Liver (tissue), 9 donors: ENCODE measurements around the gene SNAI3. TPM values are rescaled to one million over a fixed set of nuclear protein-coding genes. Genes with fewer than 3 reads are reported as not detected.
A peak's percentile ranks its signal among the peaks of the same experiment; 100 is the strongest.

Experiments
- DNase-seq: peaks from one replicate; pipeline ENCODE4 v3.0.0-alpha.2; 2017; ENCODE audit warnings: low spot score
- H3K27ac ChIP-seq, 2 donors: one replicate each; pipeline ENCODE4 v1.7.0; 2013; ENCODE audit warnings: inconsistent platforms in 2 of 2, low read length in 2 of 2, control low read depth in 1 of 2, low read depth in 1 of 2, mild to moderate bottlenecking in 1 of 2
- H3K27me3 ChIP-seq, 4 donors: one replicate each; pipeline versions ENCODE4 v1.6.1 to v1.7.0; 2013; ENCODE audit warnings: low read length in 3 of 4, inconsistent platforms in 1 of 4, mild to moderate bottlenecking in 1 of 4, moderate library complexity in 1 of 4; ENCODE audit not compliant: control insufficient read depth in 4 of 4, insufficient read depth in 4 of 4
- H3K36me3 ChIP-seq, 4 donors: one replicate each; pipeline versions ENCODE4 v1.6.1 to v1.7.0; 2013; ENCODE audit warnings: low read length in 3 of 4, mild to moderate bottlenecking in 3 of 4, low read depth in 1 of 4, moderate library complexity in 1 of 4; ENCODE audit not compliant: control insufficient read depth in 4 of 4, insufficient read depth in 3 of 4
- H3K4me1 ChIP-seq, 4 donors: one replicate each; pipeline versions ENCODE4 v1.6.1 to v1.7.0; 2013; ENCODE audit warnings: low read length in 3 of 4, mild to moderate bottlenecking in 3 of 4, moderate library complexity in 1 of 4; ENCODE audit not compliant: control insufficient read depth in 4 of 4, insufficient read depth in 4 of 4
- H3K4me3 ChIP-seq, 3 donors: one replicate each; pipeline versions ENCODE4 v1.6.1 to v1.7.0; 2013; ENCODE audit warnings: low read length in 3 of 3, control low read depth in 1 of 3, low read depth in 1 of 3, mild to moderate bottlenecking in 1 of 3
- H3K9ac ChIP-seq, 2 donors: one replicate each; pipeline ENCODE4 v1.7.0; 2013; ENCODE audit warnings: low read length in 2 of 2, mild to moderate bottlenecking in 2 of 2, moderate library complexity in 2 of 2, control low read depth in 1 of 2, low read depth in 1 of 2
- H3K9me3 ChIP-seq, 4 donors: one replicate each; pipeline versions ENCODE4 v1.6.1 to v1.7.0; 2013; ENCODE audit warnings: low read length in 3 of 4; ENCODE audit not compliant: control insufficient read depth in 4 of 4
- EGR1 ChIP-seq, 2 donors: IDR thresholded peaks; 2 replicates each; pipeline ENCODE4 v1.6.1; 2016 to 2018; ENCODE audit warnings: antibody characterized with exemption in 2 of 2, low read depth in 2 of 2
- FOXA2 ChIP-seq: IDR thresholded peaks from 2 replicates; pipeline ENCODE4 v1.6.1; 2016; ENCODE audit warnings: antibody characterized with exemption
- GABPA ChIP-seq, 2 donors: IDR thresholded peaks in 1 of 2; conservative IDR thresholded peaks in 1 of 2; 2 replicates each; pipeline ENCODE4 v1.6.1; 2016; ENCODE audit warnings: antibody characterized with exemption in 2 of 2, mild to moderate bottlenecking in 1 of 2, moderate library complexity in 1 of 2
- JUND ChIP-seq, 2 donors: IDR thresholded peaks; 2 replicates each; pipeline ENCODE4 v1.6.1; 2016; ENCODE audit warnings: antibody characterized with exemption in 2 of 2
- NR2F2 ChIP-seq: IDR thresholded peaks from 2 replicates; pipeline ENCODE4 v1.6.1; 2016; ENCODE audit warnings: antibody characterized with exemption
- RAD21 ChIP-seq, 2 donors: IDR thresholded peaks; 2 replicates each; pipeline ENCODE4 v1.6.1; 2016; ENCODE audit warnings: antibody characterized with exemption in 2 of 2, mild to moderate bottlenecking in 2 of 2
- RXRA ChIP-seq, 2 donors: IDR thresholded peaks; 2 replicates each; pipeline ENCODE4 v1.6.1; 2017 to 2018; ENCODE audit warnings: antibody characterized with exemption in 2 of 2, mild to moderate bottlenecking in 1 of 2
- SP1 ChIP-seq: IDR thresholded peaks from 2 replicates; pipeline ENCODE4 v1.6.1; 2018; ENCODE audit warnings: antibody characterized with exemption, mild to moderate bottlenecking
- TAF1 ChIP-seq: conservative IDR thresholded peaks from 2 replicates; pipeline ENCODE4 v1.6.1; 2016; ENCODE audit warnings: antibody characterized with exemption, mild to moderate bottlenecking
- YY1 ChIP-seq: IDR thresholded peaks from 2 replicates; pipeline ENCODE4 v1.6.1; 2016; ENCODE audit warnings: antibody characterized with exemption, mild to moderate bottlenecking
- WGBS: extraction: QIAGEN DNeasy Blood & Tissue Kit; methylation state at CpG from one replicate; pipeline ENCODE4 v1.1.7; 2013; 5-methylcytosine and 5-hydroxymethylcytosine counted together
- polyA plus RNA-seq, 2 donors: library from polyadenylated mRNA; stranded (reverse) in 1 of 2; unstranded in 1 of 2; fragments of 200-250 nt in 1 of 2; fragments of >200 nt in 1 of 2; fragmentation: Nextera tagmentation in 1 of 2; extraction: Ambion mirVana in 1 of 2; gene quantifications; one replicate each; pipeline versions ENCODE4 v1.2.1 to v1.2.3, GENCODE V29; 2013 to 2015
- total RNA-seq, 2 donors: library from RNA; depleted of rRNA; stranded (reverse); fragments of >200 nt; gene quantifications; one replicate each; pipeline ENCODE4 v1.2.3, GENCODE V29; 2014
- TF ChIP-seq, protein P1 (sequence below): IDR thresholded peaks from 2 replicates; pipeline ENCODE4 v1.6.1; 2016; ENCODE audit warnings: antibody characterized with exemption
- TF ChIP-seq, protein P2 (sequence below): fragments of 150-350 bp; IDR thresholded peaks from 2 replicates; pipeline ENCODE4 v1.5.1; 2017; ENCODE audit warnings: improper control_type of control experiment, low read depth, low read length; ENCODE audit not compliant: missing input control
- TF ChIP-seq, protein P3 (sequence below): IDR thresholded peaks from 2 replicates; pipeline ENCODE4 v1.6.1; 2016; ENCODE audit warnings: antibody characterized with exemption
- TF ChIP-seq, protein P4 (sequence below): IDR thresholded peaks from 2 replicates; pipeline ENCODE4 v1.6.1; 2016; ENCODE audit warnings: antibody characterized with exemption
- TF ChIP-seq, protein P5 (sequence below): IDR thresholded peaks from 2 replicates; pipeline ENCODE4 v1.6.1; 2016; ENCODE audit warnings: antibody characterized with exemption, mild to moderate bottlenecking
- donor health status: healthy.
- donor health status: healthy.
- donor health status: healthy.
- donor health status: healthy.
- donor health status: healthy.

Gene SNAI3
- total and polyA plus RNA-seq, 4 donors: 0.05 to 0.48 (median 0.20) TPM

DNA sequence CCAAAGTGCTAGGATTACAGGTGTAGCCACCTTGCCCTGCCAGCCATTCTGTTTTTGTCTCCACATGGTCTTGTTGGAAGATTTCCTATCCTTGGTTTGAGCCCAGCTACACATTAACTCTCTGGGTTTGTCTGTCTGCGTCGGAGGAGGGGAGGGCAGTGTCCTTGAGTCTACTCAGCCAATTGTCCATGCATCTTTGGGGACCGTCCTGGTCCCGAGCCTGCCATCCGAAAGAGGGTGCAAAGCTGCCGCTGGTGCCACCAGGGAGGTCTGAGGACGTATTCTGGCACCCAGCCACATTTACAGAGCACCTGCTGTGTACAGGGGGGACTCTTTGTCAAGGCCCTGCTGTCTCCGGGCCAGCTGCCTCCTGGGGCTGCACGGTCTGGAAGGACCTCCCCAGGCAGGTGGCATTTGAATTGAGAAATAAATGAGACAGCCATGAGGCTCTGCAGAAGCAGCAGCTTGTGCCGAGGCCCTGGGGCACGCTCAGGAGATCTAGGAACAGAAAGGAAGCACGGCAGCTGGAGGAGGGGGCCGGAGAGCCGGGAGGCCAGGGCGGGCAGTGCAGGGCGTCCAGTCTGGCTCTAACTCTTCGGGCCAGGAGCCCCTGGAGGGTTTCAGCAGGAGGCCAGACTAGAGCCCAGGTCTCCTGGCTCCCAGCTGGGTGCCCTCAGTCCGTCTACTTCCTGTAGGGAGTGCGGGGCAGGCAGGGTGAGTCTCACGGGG, 36.9 kb downstream of the SNAI3 start:
- WGBS: 68% methylated on average over 20 of the region's 20 CpGs
- H3K9ac ChIP-seq: peak overlapping the region in 1 of 2 donors; percentile 45
- H3K27ac ChIP-seq: peak overlapping the region; percentile 80 to 82

More for the DNA sequence above, 36.9 kb downstream of the SNAI3 start:
- no peak for TF ChIP-seq SP1
- TF ChIP-seq, protein P1, sequence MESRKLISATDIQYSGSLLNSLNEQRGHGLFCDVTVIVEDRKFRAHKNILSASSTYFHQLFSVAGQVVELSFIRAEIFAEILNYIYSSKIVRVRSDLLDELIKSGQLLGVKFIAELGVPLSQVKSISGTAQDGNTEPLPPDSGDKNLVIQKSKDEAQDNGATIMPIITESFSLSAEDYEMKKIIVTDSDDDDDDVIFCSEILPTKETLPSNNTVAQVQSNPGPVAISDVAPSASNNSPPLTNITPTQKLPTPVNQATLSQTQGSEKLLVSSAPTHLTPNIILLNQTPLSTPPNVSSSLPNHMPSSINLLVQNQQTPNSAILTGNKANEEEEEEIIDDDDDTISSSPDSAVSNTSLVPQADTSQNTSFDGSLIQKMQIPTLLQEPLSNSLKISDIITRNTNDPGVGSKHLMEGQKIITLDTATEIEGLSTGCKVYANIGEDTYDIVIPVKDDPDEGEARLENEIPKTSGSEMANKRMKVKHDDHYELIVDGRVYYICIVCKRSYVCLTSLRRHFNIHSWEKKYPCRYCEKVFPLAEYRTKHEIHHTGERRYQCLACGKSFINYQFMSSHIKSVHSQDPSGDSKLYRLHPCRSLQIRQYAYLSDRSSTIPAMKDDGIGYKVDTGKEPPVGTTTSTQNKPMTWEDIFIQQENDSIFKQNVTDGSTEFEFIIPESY: no peak
- TF ChIP-seq RXRA (IDR thresholded peaks at IDR 0.05): no peak
- TF ChIP-seq FOXA2: no peak
- TF ChIP-seq GABPA (IDR thresholded peaks at IDR 0.05 in 1 of 2, conservative IDR thresholded peaks at IDR 0.05 in 1 of 2): no peak
- no peak for TF ChIP-seq NR2F2
- TF ChIP-seq TAF1: no peak
- TF ChIP-seq, protein P2, sequence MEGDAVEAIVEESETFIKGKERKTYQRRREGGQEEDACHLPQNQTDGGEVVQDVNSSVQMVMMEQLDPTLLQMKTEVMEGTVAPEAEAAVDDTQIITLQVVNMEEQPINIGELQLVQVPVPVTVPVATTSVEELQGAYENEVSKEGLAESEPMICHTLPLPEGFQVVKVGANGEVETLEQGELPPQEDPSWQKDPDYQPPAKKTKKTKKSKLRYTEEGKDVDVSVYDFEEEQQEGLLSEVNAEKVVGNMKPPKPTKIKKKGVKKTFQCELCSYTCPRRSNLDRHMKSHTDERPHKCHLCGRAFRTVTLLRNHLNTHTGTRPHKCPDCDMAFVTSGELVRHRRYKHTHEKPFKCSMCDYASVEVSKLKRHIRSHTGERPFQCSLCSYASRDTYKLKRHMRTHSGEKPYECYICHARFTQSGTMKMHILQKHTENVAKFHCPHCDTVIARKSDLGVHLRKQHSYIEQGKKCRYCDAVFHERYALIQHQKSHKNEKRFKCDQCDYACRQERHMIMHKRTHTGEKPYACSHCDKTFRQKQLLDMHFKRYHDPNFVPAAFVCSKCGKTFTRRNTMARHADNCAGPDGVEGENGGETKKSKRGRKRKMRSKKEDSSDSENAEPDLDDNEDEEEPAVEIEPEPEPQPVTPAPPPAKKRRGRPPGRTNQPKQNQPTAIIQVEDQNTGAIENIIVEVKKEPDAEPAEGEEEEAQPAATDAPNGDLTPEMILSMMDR: no peak
- TF ChIP-seq, protein P3, sequence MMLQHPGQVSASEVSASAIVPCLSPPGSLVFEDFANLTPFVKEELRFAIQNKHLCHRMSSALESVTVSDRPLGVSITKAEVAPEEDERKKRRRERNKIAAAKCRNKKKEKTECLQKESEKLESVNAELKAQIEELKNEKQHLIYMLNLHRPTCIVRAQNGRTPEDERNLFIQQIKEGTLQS: no peak
- no peak for TF ChIP-seq EGR1 (IDR thresholded peaks at IDR 0.05; ENCODE audit: low read depth in 2 of 2)
- TF ChIP-seq, protein P4, sequence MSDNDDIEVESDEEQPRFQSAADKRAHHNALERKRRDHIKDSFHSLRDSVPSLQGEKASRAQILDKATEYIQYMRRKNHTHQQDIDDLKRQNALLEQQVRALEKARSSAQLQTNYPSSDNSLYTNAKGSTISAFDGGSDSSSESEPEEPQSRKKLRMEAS: no peak
- TF ChIP-seq YY1: no peak
- no peak for TF ChIP-seq JUND (IDR thresholded peaks at IDR 0.05)
- no peak for TF ChIP-seq RAD21 (IDR thresholded peaks at IDR 0.05)
- TF ChIP-seq, protein P5, sequence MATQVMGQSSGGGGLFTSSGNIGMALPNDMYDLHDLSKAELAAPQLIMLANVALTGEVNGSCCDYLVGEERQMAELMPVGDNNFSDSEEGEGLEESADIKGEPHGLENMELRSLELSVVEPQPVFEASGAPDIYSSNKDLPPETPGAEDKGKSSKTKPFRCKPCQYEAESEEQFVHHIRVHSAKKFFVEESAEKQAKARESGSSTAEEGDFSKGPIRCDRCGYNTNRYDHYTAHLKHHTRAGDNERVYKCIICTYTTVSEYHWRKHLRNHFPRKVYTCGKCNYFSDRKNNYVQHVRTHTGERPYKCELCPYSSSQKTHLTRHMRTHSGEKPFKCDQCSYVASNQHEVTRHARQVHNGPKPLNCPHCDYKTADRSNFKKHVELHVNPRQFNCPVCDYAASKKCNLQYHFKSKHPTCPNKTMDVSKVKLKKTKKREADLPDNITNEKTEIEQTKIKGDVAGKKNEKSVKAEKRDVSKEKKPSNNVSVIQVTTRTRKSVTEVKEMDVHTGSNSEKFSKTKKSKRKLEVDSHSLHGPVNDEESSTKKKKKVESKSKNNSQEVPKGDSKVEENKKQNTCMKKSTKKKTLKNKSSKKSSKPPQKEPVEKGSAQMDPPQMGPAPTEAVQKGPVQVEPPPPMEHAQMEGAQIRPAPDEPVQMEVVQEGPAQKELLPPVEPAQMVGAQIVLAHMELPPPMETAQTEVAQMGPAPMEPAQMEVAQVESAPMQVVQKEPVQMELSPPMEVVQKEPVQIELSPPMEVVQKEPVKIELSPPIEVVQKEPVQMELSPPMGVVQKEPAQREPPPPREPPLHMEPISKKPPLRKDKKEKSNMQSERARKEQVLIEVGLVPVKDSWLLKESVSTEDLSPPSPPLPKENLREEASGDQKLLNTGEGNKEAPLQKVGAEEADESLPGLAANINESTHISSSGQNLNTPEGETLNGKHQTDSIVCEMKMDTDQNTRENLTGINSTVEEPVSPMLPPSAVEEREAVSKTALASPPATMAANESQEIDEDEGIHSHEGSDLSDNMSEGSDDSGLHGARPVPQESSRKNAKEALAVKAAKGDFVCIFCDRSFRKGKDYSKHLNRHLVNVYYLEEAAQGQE: no peak
- Histone ChIP-seq H3K27me3 (no peaks in the 10 kb centered on the region), H3K4me1 (peaks cover 0 to 11% (median 3%) of the 10 kb centered on the region in 4 donors), H3K4me3 (peak overlapping the region in 2 of 3 donors; percentile 44 to 57), H3K36me3 (peaks cover 3 to 14% (median 11%) of the 10 kb centered on the region in 4 donors), H3K9me3 (no peaks in the 10 kb centered on the region)
- no peak for DNase-seq
